BE2C (cell line): Measurements from ENCODE around the gene POMGNT1.

ENCODE experiments used
- DNase-seq: peaks from one replicate; pipeline ENCODE4 v3.0.0-alpha.2; 2020
- H3K27me3 ChIP-seq: fragments of 250-450 bp; sonication (Bioruptor Pico); 2 replicates; pipeline ENCODE4 v1.5.1; 2020; ENCODE audit warnings: mild to moderate bottlenecking
- H3K36me3 ChIP-seq: fragments of 250-450 bp; sonication (Bioruptor Pico); 2 replicates; pipeline ENCODE4 v1.5.1; 2020; ENCODE audit warnings: mild to moderate bottlenecking
- H3K4me1 ChIP-seq: fragments of 250-450 bp; sonication (Bioruptor Pico); 2 replicates; pipeline ENCODE4 v1.5.1; 2020
- H3K4me3 ChIP-seq: 2 replicates; pipeline ENCODE4 v1.5.1; 2011; ENCODE audit warnings: low read depth, low read length
- H3K9me3 ChIP-seq: fragments of 250-450 bp; sonication (Bioruptor Pico); 2 replicates; pipeline ENCODE4 v1.5.1; 2020
- CTCF ChIP-seq: IDR thresholded peaks from 2 replicates; pipeline ENCODE4 v1.5.1; 2012; ENCODE audit warnings: mild to moderate bottlenecking, low read depth, low read length

Gene POMGNT1

GRCh38 chr1:46210561-46210960 is 12.3 kb upstream of the POMGNT1 start:
- DNase-seq = no peak
- no peak for TF ChIP-seq CTCF
- Histone ChIP-seq H3K9me3 (no peaks in the 10 kb centered on the region), H3K4me1 (no peaks in the 10 kb centered on the region), H3K27me3 (no peaks in the 10 kb centered on the region), H3K4me3 (no peak overlapping the region), H3K36me3 (no peaks in the 10 kb centered on the region)

GRCh38 chr1:46206399-46206798 is 8.2 kb upstream of the POMGNT1 start:
- Histone ChIP-seq H3K9me3 (no peaks in the 10 kb centered on the region), H3K4me1 (no peaks in the 10 kb centered on the region), H3K36me3 (no peaks in the 10 kb centered on the region), H3K4me3 (no peak overlapping the region), H3K27me3 (no peaks in the 10 kb centered on the region)
- no peak for TF ChIP-seq CTCF
- no peak for DNase-seq

- Histone ChIP-seq H3K4me1 (no peaks in the 10 kb centered on the region), H3K9me3 (no peaks in the 10 kb centered on the region), H3K4me3 (no peak overlapping the region), H3K27me3 (no peaks in the 10 kb centered on the region), H3K36me3 (no peaks in the 10 kb centered on the region)
- no peak for DNase-seq
- no peak for TF ChIP-seq CTCF
Measured at GRCh38 chr1:46205791-46206190, 7.6 kb upstream of the POMGNT1 start.

GRCh38 chr1:46205141-46205540 is 6.9 kb upstream of the POMGNT1 start:
- no peaks in the 10 kb centered on the region for H3K4me1 ChIP-seq
- H3K9me3 ChIP-seq = no peaks in the 10 kb centered on the region
- H3K27me3 ChIP-seq = no peaks in the 10 kb centered on the region
- no peak for TF ChIP-seq CTCF
- H3K36me3 ChIP-seq = no peaks in the 10 kb centered on the region
- no peak overlapping the region for H3K4me3 ChIP-seq
- DNase-seq = no peak

GRCh38 chr1:46204406-46204742 is 6.1 kb upstream of the POMGNT1 start:
- H3K27me3 ChIP-seq = no peaks in the 10 kb centered on the region
- H3K9me3 ChIP-seq = no peaks in the 10 kb centered on the region
- no peak for TF ChIP-seq CTCF
- no peak for DNase-seq
- H3K36me3 ChIP-seq = no peaks in the 10 kb centered on the region
- no peak overlapping the region for H3K4me3 ChIP-seq
- H3K4me1 ChIP-seq = no peaks in the 10 kb centered on the region

GRCh38 chr1:46203738-46204405 is 5.6 kb upstream of the POMGNT1 start:
- TF ChIP-seq CTCF = no peak
- peak overlapping the region; percentile 70 for H3K4me3 ChIP-seq
- no peaks in the 10 kb centered on the region for H3K36me3 ChIP-seq
- no peaks in the 10 kb centered on the region for H3K27me3 ChIP-seq
- no peak for DNase-seq
- H3K9me3 ChIP-seq = no peaks in the 10 kb centered on the region
- no peaks in the 10 kb centered on the region for H3K4me1 ChIP-seq
